ENCODE data around the gene GNAT1.

DNA sequence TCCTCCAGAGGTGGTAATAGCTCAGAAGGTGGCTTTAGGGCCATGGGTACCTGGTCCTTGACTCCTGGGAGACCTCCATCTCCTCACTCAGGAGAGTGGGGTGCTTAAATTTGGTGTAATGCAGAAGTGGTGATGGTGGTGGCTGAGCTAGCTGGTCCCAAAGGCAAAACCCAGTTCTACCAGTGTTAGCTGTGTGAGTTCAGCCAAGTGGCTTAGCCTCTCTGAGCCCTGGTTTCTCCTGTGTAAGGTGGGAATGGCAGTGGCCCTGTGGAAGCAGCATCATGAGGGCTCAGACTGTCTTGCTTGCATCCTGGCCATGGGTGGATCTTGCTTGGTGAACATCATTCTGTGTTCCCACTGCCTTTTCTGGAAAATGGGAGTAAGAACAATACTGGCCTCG lies 26.9 kb upstream of the GNAT1 start:
- TF ChIP-seq, protein P1, sequence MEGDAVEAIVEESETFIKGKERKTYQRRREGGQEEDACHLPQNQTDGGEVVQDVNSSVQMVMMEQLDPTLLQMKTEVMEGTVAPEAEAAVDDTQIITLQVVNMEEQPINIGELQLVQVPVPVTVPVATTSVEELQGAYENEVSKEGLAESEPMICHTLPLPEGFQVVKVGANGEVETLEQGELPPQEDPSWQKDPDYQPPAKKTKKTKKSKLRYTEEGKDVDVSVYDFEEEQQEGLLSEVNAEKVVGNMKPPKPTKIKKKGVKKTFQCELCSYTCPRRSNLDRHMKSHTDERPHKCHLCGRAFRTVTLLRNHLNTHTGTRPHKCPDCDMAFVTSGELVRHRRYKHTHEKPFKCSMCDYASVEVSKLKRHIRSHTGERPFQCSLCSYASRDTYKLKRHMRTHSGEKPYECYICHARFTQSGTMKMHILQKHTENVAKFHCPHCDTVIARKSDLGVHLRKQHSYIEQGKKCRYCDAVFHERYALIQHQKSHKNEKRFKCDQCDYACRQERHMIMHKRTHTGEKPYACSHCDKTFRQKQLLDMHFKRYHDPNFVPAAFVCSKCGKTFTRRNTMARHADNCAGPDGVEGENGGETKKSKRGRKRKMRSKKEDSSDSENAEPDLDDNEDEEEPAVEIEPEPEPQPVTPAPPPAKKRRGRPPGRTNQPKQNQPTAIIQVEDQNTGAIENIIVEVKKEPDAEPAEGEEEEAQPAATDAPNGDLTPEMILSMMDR (IDR thresholded peaks at IDR 0.05; ENCODE audit: insufficient read depth, low read length, poor library complexity, severe bottlenecking), result no peak
- TF ChIP-seq EZH2phosphoT487 (conservative IDR thresholded peaks at IDR 0.05; ENCODE audit: low read length), result no peak

Data from SU-DHL-6 (cell line).